HG02870 (cell line): ENCODE measurements around the gene EDDM3A.
"Not testable (repeated sequence)": the region's sequence is repeated elsewhere in the genome, so short reads cannot be mapped to it uniquely, and the experiment has no call there.

Experiments used
- ATAC-seq: cut with Tn5 transposase; IDR thresholded peaks from one replicate; pipeline ENCODE4 v1.9.1; 2021; ENCODE audit warnings: mild to moderate bottlenecking, moderate library complexity; ENCODE audit not compliant: unreplicated experiment

EDDM3A gene

DNA sequence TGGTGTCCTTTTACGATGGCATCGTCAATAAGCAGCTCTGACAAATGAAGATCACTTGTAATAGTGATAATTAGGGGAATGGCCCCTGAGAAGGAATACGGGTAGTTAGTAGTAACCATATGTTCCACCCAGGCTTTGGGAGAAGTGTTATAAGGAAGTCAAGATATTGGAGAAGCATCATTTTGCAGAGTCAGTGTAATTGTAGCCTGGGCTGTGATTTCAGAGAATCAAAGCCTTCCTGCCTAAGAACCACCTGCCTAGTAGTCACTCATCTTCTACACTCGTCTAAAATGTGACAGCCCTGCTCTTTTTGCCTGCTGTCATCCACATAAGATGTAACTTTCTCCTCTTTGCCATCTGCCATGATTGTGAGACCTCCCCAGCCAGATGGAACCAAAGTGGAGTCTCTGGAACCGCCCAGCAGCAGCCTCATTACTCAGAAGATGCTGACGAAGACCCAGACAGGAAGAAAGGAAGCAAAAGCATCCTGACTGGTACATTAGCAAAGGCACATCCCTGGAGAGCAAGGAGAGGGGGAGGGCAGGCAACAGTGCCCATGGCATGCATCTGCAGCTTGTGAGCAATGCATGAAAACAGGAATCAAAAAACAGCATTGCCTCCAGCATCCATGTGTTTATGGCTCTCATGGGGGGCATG, 12.6 kb upstream of the EDDM3A start:
- ATAC-seq, result no peak

DNA sequence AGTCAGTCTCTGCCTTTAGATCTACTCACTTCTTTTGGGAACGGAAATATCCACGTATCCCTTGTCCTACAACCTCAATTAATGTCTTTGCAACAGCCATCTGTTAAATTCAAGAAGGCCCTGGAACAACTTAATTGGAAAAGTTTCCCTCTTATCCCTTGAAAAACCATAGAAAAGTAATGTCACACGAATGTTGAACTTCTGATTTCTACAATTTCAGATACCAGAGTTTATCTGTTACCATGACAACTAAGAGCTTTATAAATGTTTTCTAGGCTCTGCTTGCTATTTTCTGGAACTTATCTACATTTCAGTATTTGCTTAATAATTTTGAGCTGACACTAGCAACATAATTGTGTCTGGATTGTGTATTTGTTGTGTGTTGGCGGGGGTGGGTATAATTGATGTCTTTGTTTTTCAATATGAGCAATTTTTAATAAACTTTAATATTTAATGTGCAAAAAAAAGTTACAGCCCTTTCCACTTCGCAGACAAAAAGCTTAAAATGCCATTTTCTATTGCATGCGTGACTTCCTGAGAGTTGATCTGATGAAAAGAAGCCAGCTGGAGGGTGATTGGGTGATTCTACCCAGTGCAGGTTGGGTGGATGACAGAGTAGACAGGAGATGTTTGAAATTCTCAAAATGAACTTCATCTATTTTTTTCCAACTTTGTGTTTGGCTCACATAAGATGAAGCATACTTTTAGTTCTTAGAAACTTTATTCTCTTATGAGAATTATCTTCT, 11.8 kb upstream of the EDDM3A start:
- no peak for ATAC-seq

DNA sequence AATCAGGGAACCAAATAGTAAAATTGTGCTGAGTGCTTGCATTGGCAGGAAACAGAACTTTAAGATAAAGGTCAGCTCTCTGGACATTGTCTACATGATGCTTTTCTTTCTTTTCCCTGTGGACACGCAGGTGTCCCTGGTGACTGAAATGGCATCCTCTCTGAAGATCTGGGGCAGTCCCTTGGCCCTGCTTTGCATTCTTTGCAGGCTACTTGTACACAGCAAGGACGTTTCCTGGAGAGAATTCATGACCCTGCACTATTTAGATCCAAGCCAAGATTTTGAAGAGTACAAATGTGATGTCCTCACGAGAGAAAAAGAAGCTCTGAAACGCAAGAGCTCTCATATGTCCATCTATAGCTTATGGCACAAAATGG, 11.3 kb upstream of the EDDM3A start:
- peak; percentile 67 for ATAC-seq

DNA sequence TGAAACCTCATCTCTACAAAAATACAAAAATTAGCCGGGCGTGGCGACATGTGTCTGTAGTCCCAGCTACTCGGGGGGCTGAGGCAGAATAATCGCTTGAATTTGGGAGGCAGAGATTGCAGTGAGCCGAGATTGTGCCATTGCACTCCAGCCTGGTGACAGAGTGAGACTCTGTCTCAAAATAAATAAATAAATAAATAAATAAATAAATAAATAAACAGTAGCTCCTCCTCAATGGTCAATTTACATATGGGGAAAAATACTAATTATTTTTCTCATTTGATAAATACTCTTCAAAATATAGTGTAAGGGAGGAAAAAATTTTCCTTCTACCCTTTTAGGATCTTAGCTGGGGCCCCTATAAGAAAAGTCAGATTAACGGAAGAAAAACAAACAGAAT, 7.4 kb upstream of the EDDM3A start:
- ATAC-seq, result not testable (repeated sequence)

DNA sequence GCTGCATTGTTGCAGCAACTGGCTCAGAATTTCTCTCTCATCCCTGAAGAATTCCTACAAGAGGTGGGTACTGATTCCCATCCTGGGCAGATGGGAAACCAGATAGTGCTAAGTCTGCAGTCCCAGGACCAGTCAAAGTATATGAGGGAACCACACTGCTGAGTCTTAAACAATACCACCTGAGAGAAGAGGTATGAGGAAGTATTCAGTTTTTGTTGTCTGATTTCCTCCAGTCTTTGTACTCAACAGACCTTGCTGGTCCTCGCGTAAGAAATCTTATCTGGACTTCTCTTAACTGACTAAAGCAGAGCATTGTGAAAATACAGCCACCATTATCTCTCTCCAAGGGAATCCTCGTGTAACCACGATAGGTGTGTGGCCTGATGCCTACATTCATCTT, 3.6 kb upstream of the EDDM3A start:
- ATAC-seq, result no peak

DNA sequence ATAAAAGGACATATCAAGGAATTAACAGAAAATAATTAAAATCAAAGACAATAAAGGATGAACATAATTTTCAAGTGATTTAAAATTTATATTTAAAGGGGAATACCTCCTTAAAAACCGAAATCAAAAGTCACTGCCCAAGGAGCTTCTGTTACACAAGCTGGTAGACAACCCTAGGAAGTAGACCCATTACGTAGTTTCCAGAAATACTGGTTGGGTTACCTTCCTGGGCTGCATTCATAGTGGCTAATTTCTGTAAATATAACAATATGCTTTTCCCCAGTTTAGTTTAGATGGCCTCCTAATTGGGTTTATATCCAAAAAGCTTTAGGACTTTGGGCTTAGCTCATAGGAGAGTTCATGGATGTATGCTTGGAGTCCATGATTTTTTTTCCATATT, 2.1 kb upstream of the EDDM3A start:
- ATAC-seq, result no peak

DNA sequence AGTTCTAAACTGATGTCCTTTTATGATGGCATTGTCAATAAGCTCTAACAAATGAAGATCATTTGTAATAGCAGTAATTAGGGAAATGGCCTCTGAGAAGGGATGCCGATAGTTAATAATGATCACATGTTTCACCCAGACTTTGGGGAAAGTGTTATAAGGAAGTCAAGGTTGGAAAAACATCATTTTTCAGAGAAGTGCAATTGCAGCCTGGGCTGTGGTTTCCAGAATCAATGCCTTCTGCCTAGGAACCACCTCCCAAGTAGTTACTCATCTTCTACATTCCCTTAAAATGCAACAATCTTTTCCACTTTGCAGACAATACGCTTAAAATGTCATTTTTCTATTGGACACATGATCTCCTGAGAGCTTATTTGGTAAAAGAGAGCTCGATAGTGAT, 879 bp downstream of the EDDM3A start:
- ATAC-seq, result no peak

DNA sequence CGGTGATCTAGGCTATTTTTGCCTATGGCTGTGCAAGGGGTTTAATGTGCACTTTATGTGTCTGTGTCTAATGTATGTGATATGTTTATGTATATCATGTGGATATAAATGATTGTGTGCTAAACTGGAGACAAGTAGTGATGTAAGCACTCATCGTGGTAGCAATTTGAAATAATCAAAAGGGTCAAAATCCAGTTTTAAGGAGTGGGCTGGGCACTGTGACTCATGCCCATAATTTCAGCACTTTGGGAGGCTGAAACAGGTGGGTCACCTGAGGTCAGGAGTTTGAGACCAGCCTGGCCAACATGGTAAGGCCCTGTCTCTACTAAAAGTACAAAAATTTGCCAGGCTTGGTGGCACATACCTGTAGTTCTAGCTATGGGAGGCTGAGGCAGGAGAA, 2.8 kb downstream of the EDDM3A start:
- ATAC-seq, result no peak

DNA sequence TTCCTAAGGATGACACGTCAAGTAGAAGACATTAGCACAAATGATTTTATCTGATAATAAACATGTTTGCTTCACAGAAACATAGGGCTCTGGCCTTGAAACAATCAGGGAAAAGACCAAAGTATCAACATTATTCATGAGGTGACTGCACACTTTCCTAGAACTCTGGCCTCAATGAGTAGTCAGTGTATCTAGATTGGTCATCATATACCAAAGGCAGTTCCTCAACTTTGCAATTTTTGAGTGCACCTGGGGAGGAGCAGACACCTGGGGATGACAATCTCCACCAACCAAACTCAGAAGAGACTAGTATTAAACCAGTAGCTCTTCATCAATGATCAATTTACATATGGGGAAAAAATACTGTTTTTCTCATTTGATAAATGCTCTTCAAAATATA, 4.5 kb downstream of the EDDM3A start:
- ATAC-seq, result no peak

DNA sequence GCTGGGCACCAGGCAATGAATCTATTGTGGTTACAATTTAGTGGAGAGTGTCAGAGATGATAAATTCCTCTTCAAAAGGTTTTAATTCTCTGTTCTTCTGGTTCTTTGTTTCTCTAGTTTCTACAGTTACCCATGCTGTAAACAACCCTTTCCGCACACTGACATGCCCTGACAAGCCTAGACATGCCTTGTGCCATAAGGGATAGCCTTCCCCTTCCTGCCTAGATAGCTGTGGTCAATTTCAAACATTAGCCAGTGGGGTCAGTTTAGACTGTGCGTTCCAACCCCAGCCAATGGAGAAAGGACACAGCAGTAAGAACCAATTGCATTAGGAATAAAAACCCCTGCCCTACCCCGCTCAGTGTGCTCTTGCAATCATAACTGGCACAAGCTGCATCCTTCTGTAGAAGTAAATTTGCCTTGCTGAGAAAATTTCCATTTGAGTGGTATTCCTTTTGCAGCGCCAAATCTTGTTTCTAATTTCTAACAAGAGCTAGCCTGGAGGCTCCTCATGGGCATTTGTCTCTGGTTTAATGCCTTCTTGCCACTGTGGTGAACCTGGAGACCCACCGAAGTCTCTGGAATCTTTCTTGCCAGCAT, 6.4 kb downstream of the EDDM3A start:
- no peak for ATAC-seq

DNA sequence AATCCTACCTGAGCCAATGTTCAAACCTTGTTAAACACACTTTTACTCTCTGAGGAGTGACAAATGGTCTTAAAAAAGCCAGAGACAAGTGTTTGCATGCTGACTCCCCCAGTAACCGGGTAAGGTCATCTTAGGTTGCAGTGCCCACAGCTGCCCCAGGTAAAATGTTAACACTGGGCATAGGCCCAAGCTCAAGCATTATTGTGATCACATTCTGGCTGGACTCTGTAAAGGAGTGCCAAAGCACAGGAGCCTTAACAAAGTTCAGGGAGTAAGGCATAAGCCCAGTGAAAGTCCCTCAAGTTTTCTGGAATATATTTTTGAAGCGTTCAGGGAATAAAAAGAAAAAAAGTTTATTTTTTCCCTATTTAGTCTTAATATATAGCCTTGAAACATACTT, 8.6 kb downstream of the EDDM3A start:
- ATAC-seq, result no peak

DNA sequence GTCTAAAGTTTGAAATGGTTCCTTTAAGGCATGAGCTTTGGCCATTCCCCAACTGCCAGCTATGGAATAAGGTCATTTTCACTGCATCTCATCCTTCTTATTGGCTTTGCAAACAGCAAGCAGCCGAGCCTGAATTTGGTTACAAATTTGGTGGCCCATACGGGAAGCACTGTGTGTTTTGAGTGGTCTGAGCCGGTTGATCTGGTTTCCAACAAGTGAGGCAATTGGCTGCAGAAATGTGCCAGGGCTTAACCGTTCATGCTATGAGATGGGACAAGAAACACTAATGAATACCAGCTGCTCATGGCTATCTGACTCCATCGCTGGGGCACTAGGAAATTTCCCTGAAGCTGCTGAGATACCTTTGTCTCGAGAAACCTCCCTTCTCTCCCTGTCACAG, 9.3 kb downstream of the EDDM3A start:
- no peak for ATAC-seq

DNA sequence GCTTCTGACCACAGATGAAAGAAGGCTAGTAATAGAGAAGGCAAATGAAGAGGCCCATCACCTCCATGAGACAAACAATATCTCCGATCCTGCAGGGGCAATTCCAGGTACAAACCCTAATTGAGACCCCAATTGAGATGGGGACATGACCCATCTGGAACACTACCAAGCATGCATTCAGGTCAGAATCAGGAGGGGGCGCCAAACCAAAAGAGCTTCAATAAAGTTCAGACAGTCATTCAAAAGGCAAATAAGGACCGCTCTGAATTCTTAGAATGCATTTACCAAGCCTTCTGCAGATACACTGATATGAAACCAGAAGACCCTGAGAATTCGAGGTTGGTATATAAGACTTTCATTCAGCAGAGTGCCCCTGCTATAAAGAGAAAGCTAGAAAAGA, 12.3 kb downstream of the EDDM3A start:
- ATAC-seq, result no peak

DNA sequence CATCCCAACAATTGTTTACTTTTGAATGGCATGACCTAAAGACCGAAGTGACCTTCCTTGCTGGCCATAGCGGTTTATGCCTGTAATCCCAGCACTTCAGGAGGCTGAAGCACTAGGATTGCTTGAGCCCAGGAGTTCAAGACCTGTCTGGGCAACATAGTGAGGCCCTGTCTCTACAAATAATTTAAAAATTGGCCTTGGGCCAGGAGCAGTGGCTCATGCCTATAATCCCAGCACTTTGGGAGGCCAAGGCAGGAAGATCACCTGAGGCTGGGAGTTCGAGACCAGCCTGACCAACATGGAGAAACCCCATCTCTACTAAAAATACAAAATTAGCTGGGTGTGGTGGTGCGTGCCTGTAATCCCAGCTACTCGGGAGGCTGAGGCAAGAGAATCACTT, 13.8 kb downstream of the EDDM3A start:
- ATAC-seq, result not testable (repeated sequence)

DNA sequence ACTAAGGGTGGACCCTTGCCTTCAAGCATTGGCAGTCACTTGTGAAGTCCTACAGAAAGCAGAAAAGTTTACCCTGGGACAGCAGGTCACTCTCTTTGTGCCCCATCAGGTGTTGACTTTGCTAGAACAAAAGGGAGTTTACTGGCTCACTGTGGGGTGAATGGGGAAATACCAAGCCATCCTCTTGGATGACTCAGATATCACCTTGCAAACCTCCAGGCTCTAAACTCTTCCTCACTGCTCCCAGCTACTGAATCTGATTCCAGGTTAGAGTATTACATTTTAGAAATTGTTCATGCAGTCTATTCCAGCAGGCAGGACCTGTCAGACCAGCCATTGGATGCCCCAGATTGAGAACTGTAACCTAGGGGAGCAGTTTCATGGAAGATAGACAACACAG, 15.3 kb downstream of the EDDM3A start:
- ATAC-seq, result no peak

DNA sequence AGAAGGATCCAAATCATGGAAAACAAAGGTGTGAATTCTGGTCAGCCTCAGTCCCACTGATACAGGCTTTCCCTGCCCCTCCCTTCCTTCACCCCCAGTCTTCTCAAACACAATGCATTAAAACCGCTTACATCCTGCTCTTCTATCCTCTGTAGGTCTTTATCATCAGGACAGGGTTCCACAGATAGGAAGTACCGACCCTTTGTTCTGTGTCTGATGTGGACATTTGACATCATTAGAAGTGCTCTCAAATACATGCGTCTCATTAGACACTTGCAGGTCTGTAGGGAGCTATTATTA, 22.9 kb downstream of the EDDM3A start:
- no peak for ATAC-seq

DNA sequence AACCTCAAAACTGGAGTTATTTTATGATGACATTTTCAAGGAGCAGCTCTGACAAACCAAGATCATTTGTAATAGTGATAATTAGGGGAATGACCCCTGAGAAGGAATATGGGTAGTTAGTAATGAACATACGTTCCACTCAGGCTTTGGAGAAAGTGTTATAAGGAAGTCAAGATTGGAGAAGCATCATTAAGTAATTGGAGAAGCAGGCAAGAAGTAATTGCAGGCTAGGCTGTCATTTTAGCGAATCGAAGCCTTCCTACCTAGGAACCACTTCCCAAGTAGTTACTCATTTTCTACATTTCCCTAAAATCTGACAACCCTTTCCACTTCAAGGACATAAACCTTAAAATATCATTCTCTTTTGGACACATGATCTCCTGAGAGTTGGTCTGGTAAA, 23.7 kb downstream of the EDDM3A start:
- ATAC-seq, result no peak

DNA sequence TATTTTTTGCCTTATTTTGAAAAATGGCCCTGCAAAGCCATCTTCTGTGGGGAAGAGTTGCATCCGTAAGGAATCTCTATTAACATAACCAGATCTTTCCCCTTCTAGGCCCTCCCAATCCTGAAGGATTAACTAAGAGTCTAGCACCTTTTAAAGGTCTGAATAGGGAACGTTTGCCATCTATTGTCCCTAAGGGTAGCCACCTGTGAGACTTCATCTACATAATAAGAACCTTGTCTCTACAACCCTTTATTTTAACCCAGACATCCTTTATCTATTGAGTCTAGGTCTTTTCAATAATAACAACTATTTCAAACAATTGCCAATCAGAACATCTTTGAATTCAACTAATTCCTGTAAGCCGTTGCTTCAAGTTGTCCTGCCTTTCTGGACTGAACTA, 27.0 kb downstream of the EDDM3A start:
- ATAC-seq, result no peak

DNA sequence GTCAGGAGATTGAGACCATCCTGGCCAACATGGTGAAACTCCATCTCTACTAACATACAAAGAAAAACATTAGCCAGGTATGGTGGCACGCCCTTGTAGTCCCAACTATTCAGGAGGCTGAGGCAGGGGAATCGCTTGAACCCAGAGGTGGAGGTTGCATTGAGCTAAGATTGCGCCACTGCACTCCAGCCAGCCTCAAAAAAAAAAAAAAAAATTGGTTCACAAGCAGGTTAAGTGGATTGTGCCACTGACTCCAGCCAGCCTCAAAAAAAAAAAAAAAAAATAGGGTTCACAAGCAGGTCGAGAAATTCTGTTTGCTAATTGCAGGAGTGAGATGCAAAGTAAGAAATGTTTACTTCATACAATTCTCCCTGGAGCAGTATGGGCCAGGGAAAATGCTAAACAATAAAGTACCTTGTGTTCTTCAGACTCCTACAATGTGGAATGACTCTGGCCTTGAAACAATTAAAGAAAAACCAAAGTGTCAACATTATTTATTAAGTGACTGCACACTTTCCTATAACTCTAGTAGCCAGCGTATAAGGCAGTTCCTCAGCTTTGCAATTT, 28.7 kb downstream of the EDDM3A start:
- no peak for ATAC-seq

DNA sequence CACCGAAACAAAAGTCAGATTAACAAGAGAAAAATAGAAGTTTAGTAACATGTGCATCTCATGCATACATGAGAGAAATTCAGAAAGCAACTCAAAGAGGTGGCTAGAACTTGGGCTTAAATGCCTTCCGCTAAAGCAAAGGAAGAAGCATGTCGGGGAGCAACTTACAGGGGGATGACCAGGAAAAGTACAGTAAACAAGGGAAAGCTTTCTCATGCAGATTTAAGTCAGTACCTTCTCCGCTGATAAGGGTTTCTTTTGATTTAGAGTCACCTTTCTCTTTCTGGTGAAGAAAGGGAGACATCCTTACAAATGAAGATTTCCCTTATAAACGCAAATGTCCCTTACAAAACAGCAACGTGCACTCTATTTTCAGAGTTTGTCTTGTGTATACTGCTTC, 29.4 kb downstream of the EDDM3A start:
- ATAC-seq, result no peak

DNA sequence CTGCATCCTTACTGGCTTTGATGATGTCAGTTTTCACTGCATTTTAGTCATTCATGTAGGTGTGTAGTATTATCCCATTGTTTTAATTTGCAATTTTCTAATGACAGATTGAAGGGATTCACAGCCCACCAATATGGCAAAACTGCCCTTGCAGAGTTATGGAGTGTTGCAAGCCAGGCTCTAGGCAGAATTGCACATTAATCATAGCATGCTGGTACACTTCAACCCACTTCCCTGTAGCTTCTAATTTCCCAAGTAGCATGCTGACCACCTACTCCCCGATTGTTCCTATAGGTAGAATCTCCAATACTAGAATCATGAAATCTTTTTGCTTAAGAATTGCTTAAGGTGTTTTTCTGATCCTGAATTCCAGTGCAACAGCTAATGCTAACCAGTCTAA, 30.2 kb downstream of the EDDM3A start:
- no peak for ATAC-seq

DNA sequence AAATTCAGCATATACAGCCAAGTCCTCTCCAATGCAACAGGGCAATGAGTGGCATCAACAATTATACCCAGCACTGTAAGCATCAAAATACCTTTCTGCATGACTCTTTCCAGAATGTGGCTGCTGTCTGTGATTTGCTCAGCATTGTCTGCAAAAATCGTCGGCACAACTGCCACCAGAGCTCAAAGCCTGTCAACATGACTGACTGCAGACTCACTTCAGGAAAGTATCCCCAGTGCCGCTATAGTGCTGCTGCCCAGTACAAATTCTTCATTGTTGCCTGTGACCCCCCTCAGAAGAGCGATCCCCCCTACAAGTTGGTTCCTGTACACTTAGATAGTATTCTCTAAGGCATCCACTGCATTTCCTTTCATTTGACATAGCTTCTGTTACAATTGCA, 36.1 kb downstream of the EDDM3A start:
- no peak for ATAC-seq
